ENCODE data around the gene LCA5L. TPM values are rescaled to one million over a fixed set of nuclear protein-coding genes. Genes with fewer than 3 reads are reported as not detected.

Gene LCA5L
- total and polyA plus RNA-seq, 7 donors, result 1.2 to 5.3 (median 3.3) TPM

GRCh38 chr21:39466584-39466983 is 21.0 kb upstream of the LCA5L start:
- H3K27ac ChIP-seq, result peak overlapping the region; percentile 73
- no peak overlapping the region for H3K4me3 ChIP-seq
- no peaks in the 10 kb centered on the region for H3K9me3 ChIP-seq
- intact Hi-C loops (cut with DNase I), result no loop called here
- DNase-seq (no peak), ATAC-seq (no peak)
- peaks cover 22% of the 10 kb centered on the region for H3K4me1 ChIP-seq
- no peaks in the 10 kb centered on the region for H3K27me3 ChIP-seq (ENCODE audit: insufficient read depth in 3 of 3, low read length in 2 of 3)
- no peak for TF ChIP-seq CTCF (IDR thresholded peaks at IDR 0.05)
- peaks cover 0 to 44% of the 10 kb centered on the region in 2 donors for H3K36me3 ChIP-seq (ENCODE audit: insufficient read depth in 1 of 2, low read depth in 1 of 2)

DNA sequence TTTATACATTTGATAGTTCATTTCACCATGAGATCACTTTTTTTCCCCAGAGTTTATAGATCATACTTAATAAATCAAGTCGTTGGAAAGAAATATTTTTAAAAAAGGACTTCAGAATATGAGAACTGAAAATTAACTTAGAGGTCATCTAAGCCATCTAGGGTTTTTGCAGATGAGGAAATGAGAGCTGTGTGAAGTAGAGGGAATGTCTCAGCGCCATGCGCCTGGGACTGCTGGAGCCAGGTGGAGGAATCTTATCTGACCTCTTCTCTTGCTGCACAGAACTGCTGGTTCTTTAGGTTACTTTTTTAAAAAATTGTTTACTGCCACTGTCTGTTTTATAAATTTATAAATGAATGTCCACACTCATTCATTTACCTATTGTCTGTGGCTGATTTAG is 17.7 kb upstream of the LCA5L start:
- H3K4me1 ChIP-seq, result peaks cover 20% of the 10 kb centered on the region
- H3K27me3 ChIP-seq (ENCODE audit: insufficient read depth in 3 of 3, low read length in 2 of 3), result no peaks in the 10 kb centered on the region
- no peak for ATAC-seq
- no peaks in the 10 kb centered on the region for H3K9me3 ChIP-seq
- H3K36me3 ChIP-seq (ENCODE audit: insufficient read depth in 1 of 2, low read depth in 1 of 2), result peaks cover 0 to 44% of the 10 kb centered on the region in 2 donors
- 59 to 75% (median 60%) methylated on average over 3 of the region's 3 CpGs for WGBS, 3 donors
- DNase-seq, result no peak
- intact Hi-C loops (cut with DNase I), result no loop called here
- H3K27ac ChIP-seq, result peak overlapping the region; percentile 15
- no peak overlapping the region for H3K4me3 ChIP-seq
- TF ChIP-seq CTCF (IDR thresholded peaks at IDR 0.05), result no peak

DNA sequence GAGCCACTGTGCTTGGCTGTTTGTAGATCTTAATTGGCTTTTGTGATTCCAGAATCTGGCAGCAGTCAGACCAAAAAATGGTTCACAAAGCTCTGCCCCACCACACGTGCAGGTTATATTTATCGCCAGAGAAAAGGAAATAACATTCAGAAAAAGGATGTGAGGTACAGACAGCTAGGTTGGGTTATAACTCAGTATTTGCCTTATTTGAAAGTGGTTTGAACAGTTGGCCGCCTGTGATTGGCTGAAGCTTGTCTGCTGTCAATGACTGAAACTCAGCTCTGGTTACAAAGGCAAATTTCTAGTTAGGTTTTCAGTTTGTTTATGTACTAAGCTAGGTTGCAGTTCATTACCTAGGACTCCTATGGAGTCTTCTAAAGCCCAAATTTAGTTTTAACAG is 15.8 kb upstream of the LCA5L start:
- H3K27me3 ChIP-seq (ENCODE audit: insufficient read depth in 3 of 3, low read length in 2 of 3), result no peaks in the 10 kb centered on the region
- peak in 2 of 4 donors; percentile 20 to 24 for ATAC-seq
- no peak for DNase-seq
- peaks cover 0 to 40% of the 10 kb centered on the region in 2 donors for H3K36me3 ChIP-seq (ENCODE audit: insufficient read depth in 1 of 2, low read depth in 1 of 2)
- no peak overlapping the region for H3K4me3 ChIP-seq
- intact Hi-C loops (cut with DNase I), result no loop called here
- no peaks in the 10 kb centered on the region for H3K9me3 ChIP-seq
- TF ChIP-seq CTCF (IDR thresholded peaks at IDR 0.05), result no peak
- peaks cover 3% of the 10 kb centered on the region for H3K4me1 ChIP-seq
- 66 to 82% (median 74%) methylated on average over 3 of the region's 3 CpGs for WGBS, 3 donors
- peak overlapping the region; percentile 3 for H3K27ac ChIP-seq

DNA sequence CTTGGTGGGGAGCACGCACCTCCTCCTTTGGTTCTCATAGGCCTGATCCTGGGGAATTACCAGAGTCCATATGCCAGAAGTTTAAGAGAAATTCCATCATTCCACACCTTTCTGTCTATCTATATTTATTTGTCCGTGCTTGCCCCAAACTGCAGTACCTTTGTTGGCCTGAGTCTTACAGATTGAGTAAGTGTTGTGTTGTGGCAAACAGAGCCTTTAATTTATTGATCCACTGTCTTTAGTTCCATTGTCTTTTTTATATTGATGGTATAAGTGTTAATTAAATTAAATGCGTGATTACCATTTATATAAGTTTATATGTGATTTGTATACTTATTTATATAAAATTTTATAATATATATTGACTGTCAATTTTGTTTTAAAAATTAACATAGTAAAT is 11.1 kb upstream of the LCA5L start:
- Histone ChIP-seq H3K4me1 (peaks cover 14% of the 10 kb centered on the region), H3K27ac (peak overlapping the region; percentile 28), H3K27me3 (ENCODE audit: insufficient read depth in 3 of 3, low read length in 2 of 3) (no peaks in the 10 kb centered on the region), H3K4me3 (peak overlapping the region; percentile 75), H3K9me3 (no peaks in the 10 kb centered on the region), H3K36me3 (ENCODE audit: insufficient read depth in 1 of 2, low read depth in 1 of 2) (no peaks in the 10 kb centered on the region)
- WGBS, 3 donors, result 58 to 82% (median 71%) methylated on average over 3 of the region's 3 CpGs
- ATAC-seq, result no peak
- peak; percentile 42 for TF ChIP-seq CTCF (IDR thresholded peaks at IDR 0.05)
- intact Hi-C loops (cut with DNase I), result no loop called here
- DNase-seq, result no peak

DNA sequence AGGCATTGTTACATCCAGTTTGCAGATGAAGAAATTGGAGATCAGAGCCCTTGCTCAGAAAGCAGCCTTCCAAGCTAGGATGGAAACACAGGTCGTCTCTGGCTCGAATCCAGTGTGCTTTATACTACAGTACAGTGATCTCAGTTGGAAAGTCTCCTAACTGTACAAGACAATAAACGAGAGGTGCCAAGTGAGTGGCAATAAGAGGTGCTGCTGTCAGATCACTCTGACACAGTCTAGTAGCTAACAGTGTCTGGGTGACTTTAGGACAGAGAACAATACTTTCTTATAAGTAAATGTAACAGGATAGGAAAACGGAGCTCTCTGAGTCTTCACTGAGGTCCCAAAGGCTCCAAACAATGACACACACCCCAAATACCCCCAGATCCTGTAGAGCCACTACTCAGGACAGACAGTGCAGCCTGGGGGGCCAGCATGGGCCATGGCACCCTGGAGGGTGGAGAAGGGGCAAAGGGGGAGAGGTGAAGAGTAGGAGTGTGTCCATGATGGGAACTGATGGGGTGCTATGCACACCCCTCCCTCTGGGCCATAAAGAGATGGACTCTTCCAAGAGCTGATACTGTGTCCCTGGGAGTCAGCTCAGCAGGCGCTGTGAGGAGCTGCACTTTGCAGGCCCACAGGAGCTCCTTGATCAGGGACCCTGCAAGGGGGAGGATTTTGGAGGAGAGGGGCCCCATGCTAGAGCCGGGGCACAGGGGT is 9.5 kb upstream of the LCA5L start:
- Histone ChIP-seq H3K27ac (peak overlapping the region; percentile 95), H3K4me3 (peak overlapping the region; percentile 75), H3K27me3 (ENCODE audit: insufficient read depth in 3 of 3, low read length in 2 of 3) (no peaks in the 10 kb centered on the region), H3K9me3 (no peaks in the 10 kb centered on the region), H3K4me1 (peaks cover 17% of the 10 kb centered on the region), H3K36me3 (ENCODE audit: insufficient read depth in 1 of 2, low read depth in 1 of 2) (no peaks in the 10 kb centered on the region)
- intact Hi-C loops (cut with DNase I), result no loop called here
- TF ChIP-seq CTCF (IDR thresholded peaks at IDR 0.05), result no peak
- ATAC-seq, result no peak
- WGBS, 3 donors, result 46 to 53% (median 50%) methylated on average over 6 of the region's 6 CpGs
- DNase-seq, result no peak
